ENCODE measurements around the gene GPR137B.

GPR137B gene

DNA sequence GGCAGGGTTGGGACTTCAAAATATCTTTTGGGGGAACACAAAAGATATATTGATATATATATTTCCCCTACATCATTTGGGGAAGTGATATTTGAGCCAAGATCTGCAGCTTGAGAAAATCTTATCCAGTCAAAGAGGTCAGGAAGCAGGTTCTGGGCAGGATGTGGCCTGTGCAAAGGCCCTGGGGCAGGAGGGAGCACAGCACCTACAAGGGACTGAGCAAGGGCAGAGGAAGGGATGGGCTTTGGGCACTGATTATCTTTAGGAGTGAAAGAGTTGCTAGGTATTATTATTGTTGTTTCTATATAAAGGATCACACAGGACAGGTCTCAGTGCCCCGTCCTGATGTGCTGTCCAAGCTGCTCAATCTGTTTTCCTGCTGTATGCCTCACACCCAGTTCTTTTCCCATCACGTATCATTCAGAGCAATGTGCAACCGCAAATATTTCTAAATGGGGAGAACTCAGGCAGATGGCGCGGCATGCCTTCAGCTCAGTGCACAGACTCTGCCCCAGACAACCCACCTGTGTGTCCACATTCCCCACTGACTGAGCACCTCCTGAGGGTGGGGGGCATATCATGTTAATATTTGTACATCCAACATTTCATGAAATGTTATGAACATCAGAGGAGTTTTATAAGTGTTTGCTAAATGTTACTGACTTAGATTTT lies 28.1 kb upstream of the GPR137B start:
- no peak for DNase-seq (ENCODE audit: low read depth in 2 of 2)

DNA sequence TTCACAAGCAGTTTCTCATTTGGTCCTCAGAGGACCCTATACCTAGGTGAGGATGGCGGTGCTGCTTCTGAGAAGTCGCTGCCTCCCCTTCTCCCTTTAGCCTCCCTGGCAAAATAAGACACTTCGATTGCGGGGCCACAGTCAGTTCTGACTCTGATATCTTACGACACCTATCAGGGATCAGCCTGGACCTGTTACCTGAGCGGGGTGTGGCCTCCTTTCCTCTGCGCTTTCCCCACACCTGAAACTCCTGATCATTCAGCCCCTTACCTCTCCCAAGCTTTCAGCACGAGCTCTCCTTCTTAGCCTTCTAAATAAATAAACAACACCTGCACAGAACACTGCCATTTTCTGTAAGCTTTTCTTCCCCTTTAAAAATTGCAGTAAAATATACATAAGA lies 24.6 kb upstream of the GPR137B start:
- no peak for DNase-seq (ENCODE audit: low read depth in 2 of 2)

DNA sequence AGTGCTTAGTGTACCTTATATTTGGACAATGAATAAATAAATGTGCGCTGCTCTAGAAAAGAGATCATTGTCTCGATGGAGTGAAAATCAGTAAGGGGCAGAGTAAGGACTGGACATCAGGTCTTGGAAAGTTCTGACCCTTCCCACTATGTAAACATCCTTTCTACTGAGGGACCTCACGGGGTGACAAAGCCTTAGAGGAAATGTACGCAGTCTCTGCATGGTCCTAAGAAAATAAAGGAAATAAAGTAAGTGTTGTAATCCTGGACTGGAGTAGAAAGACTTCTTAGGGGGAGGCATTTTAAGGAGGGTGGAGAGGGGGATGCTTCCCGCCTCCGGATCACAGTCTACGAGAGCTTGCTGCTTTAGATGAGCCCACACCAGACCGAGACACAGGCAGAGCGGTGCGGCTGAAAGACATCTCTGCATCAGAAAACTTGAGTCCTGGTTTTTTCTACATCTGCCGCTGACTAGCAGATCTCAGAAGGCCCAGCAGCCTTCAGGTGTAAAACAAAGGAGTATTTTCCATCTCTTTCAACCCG lies 22.3 kb upstream of the GPR137B start:
- no peak for DNase-seq (ENCODE audit: low read depth in 2 of 2)

DNA sequence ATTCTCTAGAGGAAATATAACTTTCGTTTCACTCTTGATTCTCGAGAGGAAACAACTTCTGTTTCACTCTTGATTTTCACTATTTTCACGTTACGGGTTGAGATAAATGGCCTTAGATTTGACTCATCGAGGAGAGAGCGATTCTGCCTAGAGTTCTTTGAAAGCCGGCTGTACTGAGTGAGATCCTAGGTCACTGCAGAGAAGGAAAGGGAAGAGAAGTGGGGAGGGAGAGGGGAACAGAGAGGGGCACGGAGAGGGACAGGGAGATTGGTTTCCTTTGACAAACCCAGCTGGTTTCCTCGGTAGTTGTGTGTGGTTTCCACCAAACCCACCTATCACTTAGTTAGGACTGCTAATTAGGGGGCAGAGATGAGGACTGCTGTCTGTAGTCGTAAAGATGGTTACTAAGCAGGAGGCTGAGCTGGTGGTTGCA lies 21.6 kb upstream of the GPR137B start:
- DNase-seq (ENCODE audit: low read depth in 2 of 2): no peak

DNA sequence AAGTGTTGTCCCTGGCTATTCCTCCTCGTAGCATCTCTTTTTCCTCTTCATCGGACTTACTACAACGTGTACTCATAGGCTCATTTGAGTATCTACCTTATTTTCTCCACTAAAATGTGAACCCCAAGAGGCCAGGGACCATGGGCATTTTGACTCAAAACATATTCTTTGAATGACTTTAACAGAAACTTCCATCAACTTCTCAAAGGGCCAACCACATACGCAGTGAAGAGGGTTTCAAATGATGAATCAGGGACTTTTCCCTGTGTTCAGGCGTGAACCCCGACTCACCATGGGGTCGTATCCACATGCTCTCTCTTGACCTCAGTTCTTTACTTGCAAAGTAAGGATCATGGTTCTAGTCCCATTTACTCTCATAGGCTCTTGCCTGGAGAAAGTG lies 20.2 kb upstream of the GPR137B start:
- no peak for DNase-seq (ENCODE audit: low read depth in 2 of 2)

DNA sequence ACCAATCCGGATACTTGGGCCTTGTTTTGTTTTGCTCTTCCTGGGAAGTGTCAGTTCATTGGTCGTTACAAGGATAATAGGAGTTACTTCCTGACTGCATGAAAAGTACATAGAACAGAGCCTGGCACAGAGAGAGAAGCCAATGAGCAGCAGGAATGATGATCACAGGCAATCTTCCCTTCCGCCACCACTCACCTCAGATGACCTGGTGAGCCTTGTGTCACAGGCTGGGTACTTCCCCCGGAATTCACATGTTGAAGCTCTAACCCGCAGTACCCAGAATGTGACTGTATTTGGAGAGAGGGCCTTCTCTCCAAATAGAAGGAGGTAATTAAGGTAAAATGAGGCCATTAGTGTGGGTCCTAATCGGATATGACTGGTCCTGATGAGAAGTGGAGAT lies 18.8 kb upstream of the GPR137B start:
- DNase-seq (ENCODE audit: low read depth in 2 of 2): no peak

DNA sequence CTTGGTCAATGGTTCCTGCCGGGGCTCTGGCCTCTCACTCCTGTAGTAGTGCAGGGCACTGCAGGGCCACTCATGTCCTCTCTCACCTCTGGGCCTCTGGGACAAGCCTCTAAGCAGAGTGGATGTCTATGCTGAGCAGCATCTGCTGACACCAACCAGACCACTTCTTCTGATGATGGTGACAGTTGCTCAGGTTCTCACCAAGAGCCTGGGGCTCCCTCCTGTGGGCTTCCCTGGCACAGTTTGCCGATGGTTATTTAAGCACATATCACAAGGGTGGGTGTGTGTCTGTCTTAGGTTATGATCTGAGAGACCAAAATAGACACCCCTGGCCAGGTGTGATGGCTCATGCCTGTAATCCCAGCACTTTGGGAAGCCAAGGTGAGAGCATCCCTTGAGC lies 17.4 kb upstream of the GPR137B start:
- DNase-seq (ENCODE audit: low read depth in 2 of 2): no peak

DNA sequence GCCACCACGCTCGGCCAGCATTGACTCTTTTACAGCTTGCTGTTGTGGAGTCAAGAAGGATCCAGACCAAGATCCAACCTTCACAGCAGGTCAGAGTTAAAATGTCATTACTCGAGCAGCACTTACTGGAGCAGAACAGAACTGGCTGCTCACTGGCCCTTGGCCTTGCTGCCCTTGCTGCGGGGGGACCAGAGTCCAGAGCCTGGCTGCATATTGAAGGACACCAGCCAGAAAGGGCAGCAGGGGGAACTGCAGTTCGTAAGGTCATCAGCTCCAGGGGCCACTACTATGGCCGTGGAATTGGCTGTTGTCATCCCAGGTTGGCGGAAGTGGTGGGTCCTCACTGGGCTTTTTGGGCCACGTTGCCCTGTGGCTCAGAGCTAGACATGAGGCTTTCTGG lies 15.3 kb upstream of the GPR137B start:
- DNase-seq (ENCODE audit: low read depth in 2 of 2): no peak

DNA sequence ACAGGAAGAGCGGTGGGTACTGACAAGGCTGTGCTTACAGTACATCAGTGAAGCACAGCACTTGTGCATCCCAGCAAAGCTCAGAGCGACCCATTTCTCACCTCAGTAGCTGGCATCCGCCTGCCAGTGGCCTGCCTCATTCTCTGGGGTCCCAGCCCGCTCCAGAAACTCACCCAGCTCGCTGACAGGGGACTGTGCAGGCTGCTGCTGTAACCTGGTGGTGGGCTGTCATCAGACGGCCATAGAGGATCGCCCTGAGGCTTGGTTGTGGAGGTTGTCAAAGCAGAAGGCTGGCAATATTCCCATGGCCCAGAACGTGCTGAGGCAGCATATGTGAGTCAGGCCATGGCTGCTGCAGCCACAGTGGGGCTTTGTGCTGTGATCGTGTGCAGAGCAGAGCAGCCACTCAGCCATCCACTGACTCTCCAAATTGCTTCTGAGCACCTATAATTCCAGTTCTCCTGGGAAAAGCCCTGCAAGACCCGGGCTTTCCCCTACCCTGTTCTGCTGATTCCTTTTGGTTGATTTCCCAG lies 13.6 kb upstream of the GPR137B start:
- no peak for DNase-seq (ENCODE audit: low read depth in 2 of 2)

DNA sequence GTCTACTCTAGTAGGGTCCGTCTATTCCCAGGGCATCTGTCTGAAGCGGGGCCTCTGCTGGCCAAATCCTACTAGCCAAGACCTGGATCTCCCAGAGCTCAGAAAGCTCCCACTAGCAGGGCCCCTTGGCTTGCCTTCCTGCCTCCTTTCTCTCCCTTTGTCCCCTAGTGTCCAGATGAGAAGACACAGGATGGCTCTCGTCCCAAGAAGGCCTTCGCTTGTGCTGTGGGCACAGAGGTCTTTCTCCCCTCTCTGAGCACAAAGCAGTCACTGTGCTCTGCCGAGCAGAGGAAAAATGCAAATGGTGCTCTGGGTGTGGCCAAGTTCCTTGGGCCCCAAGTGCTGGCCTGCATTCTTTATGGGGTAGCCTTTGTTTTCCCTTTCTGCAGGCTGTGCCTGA lies 13.0 kb upstream of the GPR137B start:
- DNase-seq (ENCODE audit: low read depth in 2 of 2): no peak

DNA sequence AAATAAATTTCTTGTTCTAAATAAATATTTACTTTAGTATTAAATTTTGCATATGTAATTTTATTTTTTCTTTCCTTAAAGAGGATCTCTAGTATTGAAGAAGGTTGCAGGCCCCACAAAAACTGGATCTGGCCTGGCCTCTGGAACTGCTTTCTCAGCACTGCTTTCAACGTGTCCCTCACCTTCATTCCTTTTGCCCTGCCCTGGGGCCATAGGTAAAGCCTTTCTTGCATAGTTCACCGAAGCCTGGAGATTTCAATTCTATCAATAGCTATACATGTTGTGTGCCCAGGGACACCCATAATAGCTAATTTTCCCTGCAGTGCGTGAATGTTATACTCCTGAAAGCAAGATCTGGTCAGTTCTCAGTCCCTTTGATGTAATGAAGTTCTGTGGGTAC lies 12.0 kb upstream of the GPR137B start:
- no peak for DNase-seq (ENCODE audit: low read depth in 2 of 2)

DNA sequence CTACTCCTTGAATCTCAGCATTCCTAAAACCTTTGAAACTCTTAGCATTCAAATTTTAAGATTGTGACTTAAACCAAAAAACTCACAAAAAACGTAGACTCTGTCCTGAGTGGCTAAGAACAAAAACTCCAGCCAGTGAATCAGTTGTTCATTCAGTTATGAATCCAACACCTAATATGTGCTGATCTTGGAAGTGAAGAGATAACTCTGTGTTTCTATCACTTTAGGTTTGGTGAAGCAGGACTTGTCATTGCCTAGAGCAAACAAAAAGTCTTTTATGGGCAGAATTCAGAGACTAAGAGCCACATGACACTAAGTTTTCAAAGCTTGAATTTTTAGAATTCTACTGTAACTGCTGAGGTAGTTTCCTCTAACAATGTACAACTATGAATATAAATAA lies 10.4 kb upstream of the GPR137B start:
- no peak for DNase-seq (ENCODE audit: low read depth in 2 of 2)

DNA sequence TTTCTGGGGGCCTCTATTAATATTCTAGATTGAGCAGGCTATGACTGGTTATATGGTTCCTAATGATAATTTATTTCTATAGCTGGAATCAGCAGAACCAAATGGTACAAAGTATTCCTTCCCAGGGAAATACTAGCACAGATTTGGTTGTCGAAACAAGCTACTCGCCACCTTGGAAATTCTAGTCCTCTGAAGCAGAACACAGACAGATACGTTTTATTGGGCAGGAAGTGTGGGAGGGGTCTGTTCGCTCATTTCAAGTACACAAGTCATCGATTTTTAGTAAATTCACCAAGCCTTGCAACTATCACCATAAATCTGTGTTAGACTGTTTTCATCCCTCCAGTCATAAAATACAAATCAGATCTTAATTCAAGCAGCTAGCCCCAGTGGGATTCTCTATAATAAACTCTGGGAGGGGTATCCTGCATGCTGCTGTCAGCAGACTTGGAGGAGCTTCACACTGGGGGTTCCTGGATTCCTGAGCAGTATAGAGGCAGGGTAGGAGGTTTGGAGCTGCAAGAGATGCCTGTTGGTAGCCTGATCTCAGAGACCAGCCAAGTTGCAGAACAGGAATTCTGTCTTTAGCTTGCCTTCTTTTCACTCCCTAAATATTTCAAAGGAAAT lies 9.8 kb upstream of the GPR137B start:
- DNase-seq (ENCODE audit: low read depth in 2 of 2): no peak

DNA sequence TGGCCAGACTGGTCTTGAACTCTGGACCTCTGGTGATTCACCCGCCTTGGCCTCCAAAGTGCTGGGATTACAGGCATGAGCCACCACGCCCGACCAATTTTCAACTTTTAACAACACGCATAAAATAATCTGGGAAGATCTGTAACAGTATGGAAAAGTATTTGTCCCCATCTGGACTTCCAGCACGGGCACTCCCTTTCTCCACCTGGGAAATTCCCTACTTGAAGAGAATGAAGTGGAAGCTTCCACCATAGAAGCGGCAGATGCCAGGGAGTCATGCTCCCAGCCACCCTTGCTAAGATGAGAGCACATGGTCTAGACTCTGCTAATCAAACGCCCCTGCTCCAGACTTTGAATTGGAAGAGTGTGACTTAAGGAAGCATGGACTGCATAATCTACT lies 9.0 kb upstream of the GPR137B start:
- no peak for DNase-seq (ENCODE audit: low read depth in 2 of 2)

DNA sequence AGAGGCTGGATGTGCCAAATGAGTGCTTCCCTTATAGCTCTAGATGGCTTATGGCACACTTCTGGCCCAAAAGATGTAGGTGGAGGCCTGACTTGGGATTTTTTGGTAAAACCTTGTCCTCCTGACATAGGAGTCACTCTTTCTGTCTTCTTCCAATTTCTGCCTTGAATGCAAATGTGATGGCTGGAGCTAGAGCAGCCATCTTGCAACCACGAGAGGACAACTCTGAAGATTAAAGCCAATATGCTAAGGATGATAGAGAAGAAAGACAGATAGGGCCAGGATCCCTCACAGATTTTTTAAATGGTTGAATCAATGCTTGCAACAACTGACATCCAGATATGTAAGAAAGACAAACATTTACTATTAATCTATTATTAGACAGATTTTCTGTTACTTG lies 8.5 kb upstream of the GPR137B start:
- no peak for DNase-seq (ENCODE audit: low read depth in 2 of 2)

DNA sequence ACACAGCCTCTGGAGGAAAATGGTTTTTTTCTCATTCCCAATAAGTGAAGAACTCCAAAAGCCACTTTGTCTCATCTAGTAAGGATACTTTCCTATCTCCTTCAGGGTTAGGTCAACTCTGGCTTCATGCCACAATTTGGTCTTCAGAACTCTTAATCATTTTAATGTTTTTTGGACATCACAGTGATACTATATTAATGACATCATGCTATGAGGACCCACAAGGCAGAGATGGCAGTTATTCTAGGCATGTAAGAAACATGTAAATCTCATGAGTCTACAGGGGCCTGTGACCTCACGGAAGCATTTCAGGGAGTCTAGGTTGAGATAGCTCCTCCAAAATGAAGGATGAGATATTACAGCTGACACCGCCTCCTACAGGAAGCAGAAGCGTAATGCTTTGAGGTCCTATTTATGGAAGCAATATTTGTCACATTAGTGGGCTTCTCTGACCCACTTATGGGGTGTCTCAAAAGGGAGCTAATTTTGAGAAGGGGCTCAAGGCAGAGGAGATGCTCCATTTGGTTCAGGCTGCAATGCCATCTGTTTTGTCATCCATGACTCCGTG lies 5.0 kb upstream of the GPR137B start:
- DNase-seq (ENCODE audit: low read depth in 2 of 2): no peak

DNA sequence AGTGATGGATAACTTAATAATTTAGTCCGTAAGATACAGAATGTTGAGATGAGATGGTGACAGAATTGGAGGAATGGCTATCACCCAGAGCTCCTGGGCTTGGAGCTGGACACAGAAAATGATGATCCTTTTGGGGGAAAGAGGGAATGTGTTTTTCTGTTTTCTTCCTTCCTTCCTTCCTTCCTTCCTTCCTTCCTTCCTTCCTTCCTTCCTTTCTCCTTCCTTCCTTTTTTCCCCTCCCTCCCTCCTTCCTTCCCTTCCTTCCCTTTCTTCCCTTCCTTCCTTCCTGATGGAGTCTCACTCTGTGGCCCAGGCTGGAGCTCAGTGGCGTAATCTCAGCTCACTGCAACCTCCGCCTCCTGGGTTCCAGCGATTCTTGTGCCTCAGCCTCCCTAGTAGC lies 2.8 kb upstream of the GPR137B start:
- DNase-seq (ENCODE audit: low read depth in 2 of 2): no peak

DNA sequence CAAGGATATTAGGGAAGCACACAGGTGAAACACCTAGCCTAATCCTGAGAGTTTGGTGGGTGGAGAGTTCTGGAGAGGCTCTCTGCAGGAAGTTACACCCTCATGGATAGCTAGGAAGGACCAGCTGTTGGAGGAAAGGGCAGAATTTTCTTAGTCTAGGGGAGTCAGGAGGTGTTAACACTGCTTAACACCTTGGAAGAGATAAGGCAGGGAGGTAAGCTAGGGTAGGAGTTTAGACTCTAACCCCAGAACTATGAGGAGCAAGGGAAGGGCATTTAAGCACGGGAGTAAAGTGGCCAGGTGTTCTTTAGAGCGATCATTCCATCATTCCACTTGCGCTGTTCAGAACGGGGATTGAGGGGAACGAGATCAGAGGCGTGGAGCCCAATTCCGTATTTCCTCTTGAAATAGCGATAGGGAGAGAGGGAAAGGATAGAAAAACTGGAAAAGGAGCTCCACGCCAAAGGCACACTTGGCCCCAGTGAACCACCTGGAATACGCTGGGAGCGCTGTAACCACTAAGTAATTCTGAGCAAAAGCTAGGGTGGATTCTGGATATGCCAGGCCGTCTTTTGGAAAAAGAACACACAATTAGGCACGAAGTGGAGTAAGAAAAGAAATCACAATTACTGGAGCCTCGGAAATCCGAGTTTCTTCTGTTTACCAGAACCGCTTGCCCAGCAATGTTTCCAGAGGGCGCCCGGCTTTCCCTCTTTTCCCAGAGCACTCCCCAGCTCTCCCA lies 1.5 kb upstream of the GPR137B start:
- no peak for DNase-seq (ENCODE audit: low read depth in 2 of 2)

DNA sequence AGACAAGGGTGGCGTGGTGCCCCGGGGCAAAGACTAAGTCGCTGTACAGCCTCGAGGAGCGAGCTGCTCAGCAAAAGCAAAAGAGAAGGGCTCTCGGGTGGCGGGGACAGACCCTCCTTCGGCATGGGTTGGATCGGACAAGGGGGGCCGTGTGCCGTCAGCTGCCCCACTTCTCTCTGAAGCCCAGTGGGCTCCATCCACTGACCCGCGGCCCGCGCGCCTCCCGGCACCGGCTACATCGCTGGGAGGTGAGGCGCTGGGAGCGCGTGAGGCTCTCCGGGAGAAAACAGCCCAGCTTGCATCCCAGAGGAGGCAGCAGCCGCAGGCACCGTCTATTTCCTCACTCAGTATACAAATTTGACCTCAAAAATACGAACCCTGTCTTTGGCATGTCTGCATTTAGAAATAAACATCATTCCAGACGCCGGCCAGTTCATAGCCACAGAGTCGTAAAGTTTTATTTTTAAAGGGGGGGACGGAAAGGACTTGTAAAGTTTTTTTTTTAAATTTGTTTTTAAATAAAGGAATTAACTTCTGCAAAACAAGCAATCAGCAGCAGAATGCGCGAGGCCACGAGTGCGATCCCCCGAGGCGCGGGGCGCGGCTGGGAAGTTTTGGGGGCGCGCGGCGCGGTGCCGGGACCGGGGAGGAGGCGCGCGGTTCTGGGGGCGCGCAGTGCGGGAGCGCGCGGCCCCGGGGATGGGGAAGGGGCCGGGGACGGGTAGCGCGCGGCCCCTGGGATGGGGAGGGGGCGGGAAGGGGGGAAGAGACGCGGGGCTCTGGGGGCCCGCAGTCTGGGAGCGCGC lies 689 bp upstream of the GPR137B start:
- DNase-seq (ENCODE audit: low read depth in 2 of 2): no peak

DNA sequence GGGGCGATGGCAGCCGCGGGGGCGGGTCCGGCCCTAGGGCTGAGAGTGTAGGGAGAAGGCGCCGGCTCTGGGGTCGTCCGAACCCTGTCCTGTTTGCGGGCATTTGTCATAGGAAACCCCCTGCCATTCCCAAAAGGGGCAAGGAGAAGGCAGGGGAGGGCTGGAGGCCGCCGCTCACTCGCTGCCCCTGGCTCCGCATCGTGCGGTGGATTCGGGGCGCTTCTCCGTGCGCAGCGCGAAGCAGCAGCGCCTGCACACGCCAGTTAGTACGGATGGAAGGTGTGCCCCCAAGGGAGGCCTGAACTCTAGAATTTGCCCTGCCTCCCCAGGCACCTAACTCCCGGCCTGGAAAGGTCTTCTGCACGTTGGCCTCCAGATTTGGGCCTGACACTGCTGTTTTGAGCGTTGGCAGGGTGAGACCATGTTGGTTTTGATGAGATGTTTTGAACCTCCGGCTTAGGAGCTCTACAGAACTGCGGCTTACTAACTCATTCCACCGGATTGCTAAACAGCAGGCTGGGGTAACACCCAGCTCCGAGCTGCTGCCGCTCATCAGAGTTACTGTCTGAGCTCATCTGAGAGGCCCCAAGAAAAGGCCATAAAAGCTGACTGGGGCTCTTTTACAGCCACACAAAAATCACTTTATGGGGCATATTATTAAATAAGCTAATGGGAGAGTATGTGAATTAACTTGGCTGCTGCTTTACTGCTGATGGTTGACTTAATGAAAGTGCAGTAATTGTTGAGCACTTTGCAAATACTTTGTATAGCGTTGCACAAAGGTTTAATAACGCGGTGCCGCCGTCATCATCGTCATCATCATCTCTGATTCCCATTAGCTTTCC lies 987 bp downstream of the GPR137B start:
- no peak for DNase-seq (ENCODE audit: low read depth in 2 of 2)

DNA sequence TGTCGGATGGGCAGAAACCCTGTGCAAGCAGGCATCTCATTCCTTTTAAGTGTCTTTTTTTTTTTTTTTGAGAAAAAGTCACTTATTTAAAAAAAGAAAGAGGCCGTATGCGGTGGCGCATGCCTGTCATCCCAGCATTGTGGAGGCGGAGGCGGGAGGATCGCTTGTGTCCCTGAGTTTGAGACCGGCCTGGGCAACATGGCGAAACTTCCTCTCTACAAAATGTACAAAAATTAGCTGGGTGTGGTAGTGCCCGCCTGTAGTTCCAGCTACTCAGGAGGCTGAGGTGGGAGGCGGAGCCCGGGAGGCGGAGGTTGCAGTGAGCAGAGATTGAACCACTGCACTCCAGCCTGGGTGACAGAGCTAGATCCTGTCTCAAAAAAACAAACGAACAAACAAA lies 1.7 kb downstream of the GPR137B start:
- no peak for DNase-seq (ENCODE audit: low read depth in 2 of 2)

All from stimulated activated CD4-positive, alpha-beta T cell treated with anti-CD3 and anti-CD28 coated beads, Interleukin-1b, Interleukin-23, amount 100 ng/mL, for 1 hour (primary cell).